ENCODE data around the gene TRIM7.
"Not testable (repeated sequence)": the region's sequence is repeated elsewhere in the genome, so short reads cannot be mapped to it uniquely, and the experiment has no call there.

Gene TRIM7

DNA sequence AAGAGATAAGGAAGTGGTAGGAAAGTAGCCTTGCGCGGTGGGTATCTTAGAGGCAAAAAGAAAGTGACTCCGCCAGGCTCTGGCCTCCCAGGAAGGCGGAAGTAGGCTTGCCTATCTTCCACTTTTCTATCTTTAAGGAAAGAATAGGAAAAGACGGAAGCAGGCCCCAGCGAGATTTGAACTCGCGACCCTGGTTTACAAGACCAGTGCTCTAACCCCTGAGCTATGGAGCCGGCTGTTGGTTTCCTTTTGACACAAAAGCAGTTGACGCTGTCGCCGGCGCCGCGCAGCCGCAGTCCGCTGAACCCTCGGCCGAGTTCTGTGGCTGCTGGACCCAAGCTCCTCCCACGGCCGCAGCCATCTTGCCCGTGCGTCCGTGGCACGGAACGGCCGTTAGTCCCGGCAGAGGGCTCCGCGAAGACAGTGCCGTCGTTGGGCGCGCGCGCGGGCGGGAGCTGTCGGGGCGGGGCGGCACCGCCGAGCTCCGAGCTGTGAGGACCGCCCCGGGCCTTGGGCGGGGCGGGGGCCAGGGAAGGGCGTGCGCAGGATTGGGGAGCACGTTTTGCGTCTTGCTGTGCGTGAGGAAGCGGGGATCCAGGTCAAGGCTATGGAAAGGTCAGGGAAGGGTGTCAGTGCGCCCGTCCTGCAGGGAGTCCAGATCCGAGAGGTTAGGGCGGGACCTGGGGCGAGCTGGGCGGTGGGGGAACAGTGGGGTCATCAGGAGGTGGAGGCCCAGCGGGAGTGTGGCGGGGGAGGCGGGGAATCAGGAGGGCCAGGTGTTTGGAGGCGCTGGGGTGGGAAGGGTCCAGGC lies 13.3 kb downstream of the TRIM7 start:
- DNase-seq, result no peak

DNA sequence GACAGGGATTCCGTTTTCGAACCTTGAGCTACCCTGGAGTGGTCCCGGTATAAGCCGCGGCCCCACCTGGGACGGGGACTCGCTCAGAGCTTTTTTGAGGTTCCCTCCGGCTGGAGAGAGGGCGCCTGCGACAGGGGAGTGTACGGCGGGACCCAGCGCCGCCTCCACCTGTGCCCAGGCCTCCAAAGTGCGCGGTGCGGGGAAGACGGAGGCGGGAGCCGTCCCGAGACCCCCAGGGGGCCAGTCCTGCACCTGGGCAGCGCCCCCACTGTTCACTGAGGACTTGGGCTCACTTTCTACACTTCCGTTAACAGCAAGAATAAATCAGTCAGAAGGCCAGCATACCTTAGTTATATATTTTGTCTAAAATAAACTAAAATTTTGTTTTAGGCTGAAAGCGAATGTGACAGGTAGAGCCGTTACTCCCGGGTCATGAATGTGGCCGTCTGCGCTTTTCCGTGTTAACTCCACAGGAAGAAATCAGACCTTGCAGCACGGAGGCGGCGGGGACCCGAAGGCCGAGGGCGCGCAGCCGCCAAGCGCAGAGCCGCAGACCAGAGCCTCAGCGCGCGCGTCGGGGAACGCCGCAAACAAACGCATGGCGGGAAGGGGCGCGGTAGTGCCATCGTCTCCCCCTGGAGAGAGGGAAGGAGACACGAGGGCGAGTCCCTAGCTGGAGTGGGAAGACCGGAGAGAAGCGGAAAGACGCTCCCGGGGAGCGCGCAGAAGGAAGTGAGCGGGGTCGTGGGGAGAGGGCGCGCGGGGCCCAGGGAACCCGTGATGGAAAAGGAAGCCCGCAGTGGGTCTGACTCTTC lies 14.1 kb downstream of the TRIM7 start:
- DNase-seq, result no peak

DNA sequence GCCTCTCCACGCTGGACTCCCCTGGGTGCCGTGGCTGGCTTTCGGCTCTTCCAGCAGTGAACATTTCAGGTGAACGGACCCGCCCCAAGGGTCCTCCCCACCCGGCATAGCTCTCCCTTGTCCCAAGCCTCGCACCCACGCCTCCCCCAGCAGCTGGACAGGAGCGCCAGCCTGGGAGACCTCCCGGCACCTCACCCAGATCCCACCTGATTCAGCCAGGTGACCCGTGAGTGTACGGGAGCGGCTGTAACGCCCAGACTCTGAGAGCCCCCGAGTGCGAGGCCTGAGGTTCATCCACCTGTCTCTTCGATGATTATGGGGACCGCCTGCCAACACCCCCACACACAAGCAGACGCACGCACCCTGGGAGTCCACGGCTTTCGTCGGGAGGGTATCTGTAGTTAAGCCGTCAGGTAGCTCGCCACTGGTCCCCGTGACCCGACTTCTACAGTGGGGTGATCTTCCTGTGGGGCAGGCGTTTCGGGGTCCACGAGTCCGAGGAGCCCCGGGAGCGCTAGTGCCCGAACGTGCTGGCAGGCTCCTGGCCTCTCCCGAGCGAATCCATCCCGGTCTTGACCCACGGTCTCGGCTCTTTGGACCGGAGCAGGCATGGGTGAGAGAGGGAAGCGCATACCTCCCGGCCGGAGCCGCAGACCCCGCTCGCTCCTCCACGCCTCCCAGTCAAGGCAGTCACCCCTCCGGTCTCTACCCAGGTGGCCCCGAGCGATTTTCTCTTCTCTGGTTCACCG lies 14.9 kb downstream of the TRIM7 start:
- DNase-seq, result no peak

DNA sequence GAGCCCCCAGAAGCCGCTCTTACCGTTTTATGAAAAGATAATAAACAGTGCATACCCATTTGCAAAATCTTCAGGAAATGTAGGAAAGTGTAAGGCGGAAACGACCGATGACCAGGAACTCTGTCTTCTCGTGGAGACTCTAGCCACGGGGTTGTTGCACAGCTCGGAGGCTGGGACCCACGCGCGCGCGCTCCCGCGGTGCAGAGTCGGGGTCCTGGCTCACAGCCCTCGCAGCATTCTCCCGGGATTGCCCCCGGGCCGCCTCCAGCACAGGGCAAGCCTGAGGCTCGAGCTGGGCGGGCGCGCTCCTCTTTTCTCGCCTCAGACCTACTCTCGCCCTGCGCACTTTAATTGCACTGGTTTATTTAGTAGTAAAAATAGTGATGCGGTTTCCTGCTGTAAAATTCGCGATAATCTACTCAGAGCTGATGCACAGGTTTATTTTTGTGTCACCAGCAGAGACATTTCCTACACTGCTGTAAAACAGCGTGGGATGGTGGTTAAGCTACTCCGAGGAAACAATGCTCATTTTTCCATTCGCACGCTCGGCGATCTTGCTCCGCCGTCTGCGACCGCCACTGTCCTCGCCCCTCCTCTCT lies 15.5 kb downstream of the TRIM7 start:
- no peak for DNase-seq

DNA sequence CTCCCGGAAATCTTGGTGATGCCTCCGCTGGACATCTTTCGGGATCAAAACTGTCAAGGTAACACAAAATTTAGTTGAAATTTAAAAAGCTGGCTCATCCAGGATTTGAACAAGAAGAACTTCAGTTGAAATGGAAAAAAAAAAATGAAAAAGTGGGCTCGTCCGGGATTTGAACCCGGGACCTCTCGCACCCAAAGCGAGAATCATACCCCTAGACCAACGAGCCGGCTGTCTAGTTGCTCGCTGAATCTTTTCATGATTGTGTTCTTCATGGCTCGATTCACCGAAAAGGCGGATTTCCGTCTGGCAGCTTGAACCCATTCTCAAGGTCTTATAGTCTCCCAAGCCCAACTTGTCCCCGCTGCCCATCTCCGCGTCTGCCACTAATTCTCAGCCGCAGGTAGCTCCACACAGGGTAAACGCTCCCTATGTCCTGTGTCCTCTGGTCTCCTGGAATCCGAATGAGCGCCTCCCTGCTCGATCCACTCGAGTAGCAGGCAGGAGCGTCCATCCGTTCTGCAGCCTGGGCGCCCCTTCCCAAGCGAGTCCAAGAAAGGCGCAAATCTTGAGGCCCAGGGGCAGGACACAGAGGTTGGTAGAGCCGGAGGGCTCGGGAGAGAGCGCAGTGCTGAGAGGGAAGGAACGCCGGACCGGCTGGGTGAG lies 16.2 kb downstream of the TRIM7 start:
- no peak for DNase-seq

DNA sequence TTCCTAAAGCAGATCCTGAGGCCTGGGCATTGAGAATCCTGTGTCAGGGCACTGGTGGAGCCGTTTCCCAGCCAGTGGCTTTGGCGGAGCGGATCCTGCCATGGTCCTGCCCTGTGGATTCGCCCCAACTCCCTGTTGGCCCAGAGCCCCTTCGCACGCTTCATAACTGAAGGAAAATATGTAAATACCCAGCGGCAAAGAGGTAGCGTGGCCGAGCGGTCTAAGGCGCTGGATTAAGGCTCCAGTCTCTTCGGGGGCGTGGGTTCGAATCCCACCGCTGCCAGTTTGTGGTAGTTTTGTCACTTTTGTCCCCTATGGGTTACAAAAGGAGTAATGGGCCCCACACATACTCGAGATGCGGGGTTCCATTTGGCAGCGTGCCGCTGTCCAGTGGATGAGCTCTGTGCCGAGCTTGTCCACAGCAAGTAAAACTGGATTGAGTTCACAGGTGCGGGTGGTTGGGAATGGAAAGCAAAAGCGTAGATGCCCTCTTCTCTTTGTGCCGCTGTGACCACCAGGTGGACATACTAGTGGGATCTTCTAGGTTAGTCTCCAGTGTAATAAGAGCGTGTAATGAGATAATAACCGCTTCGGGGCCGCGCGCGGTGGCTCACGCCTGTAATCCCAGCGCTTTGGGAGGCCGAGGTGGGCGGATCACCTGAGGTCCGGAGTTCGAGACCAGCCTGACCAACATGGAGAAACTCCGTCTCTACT lies 17.3 kb downstream of the TRIM7 start:
- DNase-seq, result no peak

DNA sequence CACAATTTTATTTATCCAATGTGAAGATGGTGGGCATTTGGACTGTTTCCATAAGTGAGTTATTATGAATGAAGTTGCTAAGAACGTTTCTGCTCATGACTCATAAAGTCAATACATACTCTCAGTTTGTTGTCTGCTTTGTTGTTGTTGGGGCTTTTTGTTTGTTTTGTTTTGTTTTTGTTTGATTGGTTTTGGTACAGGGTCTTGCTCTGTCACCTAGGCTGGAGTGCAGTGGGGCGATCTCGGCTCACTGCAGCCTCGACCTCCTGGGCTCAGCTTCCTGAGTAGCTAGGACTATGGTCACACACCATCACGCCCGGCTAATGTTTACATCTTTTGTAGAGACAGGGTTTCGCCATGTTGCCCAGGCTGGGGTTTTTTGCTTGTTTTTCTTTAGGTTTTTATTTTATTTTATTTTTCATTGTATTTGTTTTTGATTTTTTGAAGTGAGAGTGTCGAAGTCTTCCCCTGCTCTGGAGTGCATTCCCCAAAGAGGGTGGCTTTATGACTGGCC lies 18.0 kb downstream of the TRIM7 start:
- no peak for DNase-seq

DNA sequence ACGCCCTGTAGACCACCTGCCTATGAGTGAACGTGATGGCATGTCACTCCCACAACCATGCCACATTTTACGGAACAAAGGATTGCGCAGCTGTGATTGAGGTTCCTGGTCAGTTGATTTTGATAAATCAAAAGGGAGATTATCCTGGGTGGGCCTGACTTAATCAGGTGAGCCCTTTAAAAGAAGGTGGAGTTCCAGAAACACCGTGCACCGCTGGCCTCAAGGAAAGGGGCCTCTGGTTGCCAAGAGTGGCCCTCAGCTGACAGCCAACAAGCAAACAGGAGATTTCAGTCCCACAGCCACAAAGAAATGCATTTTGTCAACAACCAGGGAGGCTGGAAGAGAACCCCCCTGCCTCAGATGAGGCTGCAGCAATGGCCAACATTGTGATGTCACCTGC lies 19.0 kb downstream of the TRIM7 start:
- no peak for DNase-seq

DNA sequence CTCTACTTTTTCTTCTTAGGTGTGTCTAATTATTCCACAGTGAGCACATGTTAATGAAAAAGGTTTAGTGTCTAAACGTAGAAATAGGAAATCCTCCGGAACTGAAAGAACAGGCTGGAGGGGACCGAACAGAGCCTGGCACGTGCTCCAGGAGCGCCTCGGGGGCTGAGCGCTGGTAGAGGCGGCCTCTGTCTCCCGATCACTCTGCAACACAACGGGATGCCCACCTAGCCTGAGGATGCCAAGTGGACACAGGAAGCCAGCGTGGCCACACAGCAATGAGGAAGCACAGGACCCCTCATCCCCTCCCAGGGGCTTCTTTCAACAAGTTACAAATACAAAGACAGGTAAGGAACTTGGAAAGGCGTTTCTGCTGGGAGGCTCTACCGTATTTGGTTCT lies 19.4 kb downstream of the TRIM7 start:
- no peak for DNase-seq

DNA sequence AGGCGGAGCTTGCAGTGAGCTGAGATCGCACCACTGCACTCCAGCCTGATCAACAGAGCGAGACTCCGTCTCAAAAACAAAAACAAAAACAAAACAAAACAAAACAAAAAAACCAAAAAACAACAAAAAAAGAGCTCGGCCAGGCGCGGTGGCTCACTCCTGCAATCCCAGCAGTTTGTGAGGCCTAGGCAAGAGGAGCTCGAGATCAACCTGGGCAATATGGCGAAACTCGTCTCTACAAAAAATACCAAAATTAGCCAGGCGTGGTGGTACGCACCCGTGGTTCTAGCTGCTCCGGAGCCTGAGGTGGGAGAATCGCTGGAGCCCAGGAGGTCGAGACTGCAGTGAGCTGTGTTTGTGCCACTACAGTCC lies 20.2 kb downstream of the TRIM7 start:
- no peak for DNase-seq

DNA sequence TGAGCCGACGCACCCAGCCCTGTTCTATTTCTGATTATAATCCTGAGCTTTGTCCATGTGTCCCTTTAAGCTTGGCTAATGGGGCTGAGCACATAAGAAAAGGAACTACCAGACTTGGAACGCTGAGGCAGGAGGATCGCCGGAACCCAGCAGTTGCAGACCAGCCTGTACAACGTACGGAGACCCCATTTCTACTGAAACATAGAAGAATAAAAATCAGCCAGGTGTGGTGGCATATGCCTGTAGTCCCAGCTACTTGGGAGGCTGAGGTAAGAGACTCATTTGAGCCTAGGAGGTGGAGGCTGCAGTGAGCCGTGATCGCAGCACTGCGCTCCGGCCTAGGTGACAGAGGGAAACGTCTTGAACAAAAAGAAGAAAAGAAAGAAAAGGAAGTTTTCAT lies 22.3 kb downstream of the TRIM7 start:
- no peak for DNase-seq

DNA sequence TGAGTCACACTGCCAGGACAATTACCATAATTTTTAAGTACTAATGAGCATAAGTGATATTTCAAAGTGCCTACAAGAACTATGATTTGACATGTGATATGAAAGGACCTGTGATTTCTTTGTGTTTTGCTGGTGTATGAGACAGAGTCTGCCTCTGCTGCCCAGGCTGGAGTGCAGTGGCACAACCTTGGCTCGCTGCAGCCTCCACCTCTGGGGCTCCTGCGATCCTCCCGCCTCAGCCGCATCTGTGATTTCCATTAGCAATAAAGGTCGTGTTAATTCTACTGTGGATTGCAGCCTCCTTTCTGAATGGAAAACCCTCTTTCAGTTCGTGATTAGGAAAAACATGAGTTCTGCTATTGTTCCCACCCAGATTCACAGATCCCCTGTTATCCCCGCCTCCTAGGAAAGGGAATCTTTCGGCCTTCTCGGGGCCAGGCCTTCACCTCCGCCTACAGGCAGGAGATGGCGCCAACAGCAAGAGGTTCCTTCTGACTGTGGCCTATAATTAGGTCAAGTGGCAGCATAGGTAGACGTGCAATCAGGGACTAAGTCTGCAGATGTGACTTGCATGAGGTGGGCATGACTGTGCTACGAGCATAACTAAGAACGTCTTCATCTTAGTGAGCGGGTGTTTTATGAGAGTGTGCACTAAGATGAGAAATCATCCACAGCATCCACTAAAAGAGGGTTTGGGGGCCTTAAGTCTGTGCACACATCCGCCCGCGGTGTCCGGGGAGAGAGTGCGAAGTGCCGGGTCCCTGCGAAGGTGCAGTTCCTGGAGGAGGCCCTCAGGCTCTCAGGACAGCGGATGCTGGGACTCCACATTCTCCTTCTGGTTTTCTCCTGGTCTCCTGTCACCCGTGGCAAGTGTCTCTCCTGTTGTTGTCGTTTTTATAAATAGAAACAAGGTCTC lies 23.1 kb downstream of the TRIM7 start:
- DNase-seq, result no peak

DNA sequence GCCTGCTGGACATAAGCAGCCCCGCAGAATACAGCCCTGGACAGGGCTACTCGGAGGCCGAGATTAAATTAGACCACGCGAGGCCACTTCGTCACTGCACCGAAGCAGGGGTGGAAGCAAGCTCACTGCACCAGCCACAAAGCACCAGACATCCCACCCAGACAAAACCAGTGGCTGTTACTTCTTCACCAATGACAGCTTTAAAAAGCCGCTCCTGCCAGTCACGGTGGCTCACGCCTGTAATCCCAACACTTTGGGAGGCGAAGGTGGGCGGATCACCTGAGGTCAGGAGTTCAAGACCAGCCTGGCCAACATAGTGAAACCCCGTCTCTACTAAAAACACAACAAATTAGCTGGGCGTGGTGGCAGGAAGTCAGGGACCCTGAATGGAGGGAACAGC lies 27.4 kb downstream of the TRIM7 start:
- not testable (repeated sequence) for DNase-seq

DNA sequence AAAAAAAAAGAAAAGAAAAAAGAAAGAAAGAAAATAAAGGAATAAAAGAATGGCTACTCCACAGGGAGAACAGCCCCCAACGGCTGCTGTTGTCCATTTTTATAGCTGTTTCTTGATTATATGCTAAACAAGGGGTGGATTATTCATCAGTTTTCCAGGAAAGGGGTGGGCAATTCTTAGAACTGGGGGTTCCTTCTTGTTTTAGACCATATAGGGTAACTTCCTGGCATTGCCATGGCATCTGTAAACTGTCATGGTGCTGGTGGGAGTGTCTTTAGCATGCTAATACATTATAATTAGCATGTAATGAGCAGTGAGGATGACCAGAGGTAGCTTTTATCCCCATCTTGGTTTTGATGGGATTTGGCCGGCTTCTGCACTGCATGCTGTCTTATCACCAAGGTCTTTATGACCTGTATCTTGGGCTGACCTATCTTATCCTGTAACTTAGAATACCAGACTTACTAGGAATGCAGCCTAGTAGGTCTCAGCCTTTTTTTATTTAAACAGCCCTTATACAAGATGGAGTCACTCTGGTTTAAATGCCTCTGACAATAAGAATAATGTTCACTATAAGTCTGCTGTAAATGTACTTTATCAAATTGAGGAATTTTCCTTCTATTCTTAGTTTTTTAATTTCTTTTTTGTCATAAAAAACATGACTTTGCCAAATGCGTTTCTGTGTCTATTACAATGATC lies 28.6 kb downstream of the TRIM7 start:
- DNase-seq, result no peak

DNA sequence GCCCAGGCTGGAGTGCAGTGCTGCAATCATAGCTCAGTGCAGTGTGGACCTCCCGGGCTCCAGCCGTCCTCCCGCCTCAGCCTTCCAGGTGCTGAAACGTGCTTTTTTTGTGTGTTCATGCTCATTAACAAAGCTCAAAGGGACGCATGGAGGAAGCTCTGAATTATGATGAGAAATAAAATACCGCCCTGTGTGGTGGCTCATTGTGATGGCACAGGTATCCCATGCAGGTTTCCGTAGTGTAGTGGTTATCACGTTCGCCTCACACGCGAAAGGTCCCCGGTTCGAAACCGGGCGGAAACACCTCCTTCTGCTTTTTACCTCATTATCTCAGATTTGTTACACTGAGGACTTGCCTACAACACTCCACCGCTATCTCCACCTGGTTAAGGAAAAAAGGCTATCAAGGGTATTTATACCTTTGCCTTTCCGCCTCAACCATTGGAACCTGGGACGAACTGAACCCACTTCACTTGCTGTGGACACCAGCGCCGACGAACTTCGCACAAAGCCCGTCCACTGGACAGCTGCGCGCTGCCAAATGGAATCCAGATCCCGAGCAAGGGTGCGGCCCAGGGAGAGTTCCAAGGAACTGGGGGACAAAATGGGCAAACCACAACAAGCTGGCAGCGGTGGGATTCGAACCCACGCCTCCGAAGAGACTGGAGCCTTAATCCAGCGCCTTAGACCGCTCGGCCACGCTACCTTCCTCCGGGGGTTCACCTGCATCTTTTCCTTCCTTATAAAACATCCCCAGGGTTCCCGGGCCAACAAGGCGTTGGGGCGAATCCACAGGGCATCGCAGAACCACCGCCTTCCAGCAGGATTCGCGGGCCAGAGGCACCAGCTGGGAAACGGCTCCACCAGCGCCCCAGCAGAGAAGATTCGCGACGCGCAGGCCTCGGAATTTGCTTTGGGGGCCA lies 31.3 kb downstream of the TRIM7 start:
- DNase-seq, result no peak

DNA sequence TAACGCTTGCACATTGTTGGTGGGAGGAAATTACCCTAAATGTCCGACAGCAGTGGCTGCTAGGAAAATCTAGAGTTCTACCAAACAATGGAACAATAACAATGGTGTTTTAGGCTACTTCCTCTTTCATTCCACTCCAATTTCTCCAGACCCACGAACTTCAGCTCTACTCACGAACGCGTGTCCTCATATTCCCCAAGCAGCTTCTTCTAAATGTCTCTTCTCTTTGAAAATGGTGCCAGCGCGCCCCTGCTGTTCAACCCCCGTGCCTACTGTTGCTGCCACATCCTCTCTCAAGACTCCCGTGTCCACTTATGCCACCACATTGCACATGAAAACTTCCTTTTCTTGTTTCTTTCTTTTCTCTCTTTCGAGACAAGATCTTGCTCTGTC lies 32.0 kb downstream of the TRIM7 start:
- no peak for DNase-seq

DNA sequence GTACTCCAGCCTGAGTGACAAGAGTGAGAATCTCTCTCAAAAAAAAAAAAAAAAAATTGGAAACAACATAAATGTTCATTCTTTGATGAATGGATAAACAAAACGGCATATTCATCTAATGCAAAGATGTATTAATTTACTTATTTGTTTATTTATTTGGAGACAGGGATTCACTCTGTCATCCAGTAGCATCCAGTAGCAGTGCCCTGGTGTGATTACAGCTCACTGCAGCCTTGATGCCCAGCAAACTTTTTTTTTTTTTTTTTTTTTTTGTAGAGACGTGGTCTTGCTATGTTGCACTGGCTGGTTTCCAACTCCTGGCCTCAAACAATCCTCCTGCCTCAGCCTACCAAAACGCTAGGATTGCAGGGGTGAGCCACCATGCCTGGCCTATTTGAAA lies 33.2 kb downstream of the TRIM7 start:
- DNase-seq, result no peak

DNA sequence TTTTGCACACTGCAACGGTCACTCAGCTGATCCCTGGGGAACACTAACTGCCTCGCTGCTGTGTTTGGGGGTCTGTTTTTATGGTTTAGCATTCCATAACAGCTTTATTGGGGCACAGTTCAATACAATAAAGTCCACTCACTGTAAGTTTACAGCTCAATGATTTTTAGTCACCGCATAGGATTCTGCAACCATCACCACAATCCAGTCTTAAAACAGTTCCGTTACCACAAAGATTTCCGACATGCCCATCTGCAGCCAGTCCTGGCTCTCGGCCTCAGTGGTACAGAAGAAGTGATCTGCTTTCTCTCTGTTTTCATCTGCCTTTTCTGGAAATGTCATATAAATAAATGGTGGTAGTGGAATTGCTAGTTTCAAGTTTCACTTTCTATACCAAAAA lies 34.0 kb downstream of the TRIM7 start:
- no peak for DNase-seq

Data from NCI-H1105 treated with DMSO at 0.1 percent for 48 hours (cell line).